Measurements from ENCODE around the gene ILKAP.

Gene ILKAP

DNA sequence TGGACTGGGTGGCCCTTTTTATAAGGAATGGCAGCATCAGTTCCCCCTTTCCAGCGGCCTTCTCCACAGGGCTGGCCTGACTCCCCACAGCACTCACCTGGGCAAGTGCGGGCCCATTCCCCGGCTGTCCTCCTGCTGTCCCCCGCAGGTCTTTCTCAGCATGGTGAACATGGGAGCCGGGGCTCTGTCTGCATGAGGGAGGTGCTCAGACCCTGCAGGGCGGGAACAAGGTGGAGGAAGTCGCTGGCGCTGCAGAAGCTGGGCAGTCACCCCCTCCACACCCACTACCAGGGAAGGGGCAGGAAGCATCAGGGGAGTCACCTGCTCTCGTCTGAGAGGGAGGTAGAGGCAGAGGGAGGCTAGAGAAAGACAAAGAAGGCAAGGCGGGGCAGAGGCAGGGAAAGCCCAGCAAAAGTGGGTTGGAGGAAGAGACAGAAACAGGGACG is 24.1 kb upstream of the ILKAP start:
- TF ChIP-seq, protein P1, sequence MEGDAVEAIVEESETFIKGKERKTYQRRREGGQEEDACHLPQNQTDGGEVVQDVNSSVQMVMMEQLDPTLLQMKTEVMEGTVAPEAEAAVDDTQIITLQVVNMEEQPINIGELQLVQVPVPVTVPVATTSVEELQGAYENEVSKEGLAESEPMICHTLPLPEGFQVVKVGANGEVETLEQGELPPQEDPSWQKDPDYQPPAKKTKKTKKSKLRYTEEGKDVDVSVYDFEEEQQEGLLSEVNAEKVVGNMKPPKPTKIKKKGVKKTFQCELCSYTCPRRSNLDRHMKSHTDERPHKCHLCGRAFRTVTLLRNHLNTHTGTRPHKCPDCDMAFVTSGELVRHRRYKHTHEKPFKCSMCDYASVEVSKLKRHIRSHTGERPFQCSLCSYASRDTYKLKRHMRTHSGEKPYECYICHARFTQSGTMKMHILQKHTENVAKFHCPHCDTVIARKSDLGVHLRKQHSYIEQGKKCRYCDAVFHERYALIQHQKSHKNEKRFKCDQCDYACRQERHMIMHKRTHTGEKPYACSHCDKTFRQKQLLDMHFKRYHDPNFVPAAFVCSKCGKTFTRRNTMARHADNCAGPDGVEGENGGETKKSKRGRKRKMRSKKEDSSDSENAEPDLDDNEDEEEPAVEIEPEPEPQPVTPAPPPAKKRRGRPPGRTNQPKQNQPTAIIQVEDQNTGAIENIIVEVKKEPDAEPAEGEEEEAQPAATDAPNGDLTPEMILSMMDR (IDR thresholded peaks at IDR 0.05): no peak
- no peak for DNase-seq

DNA sequence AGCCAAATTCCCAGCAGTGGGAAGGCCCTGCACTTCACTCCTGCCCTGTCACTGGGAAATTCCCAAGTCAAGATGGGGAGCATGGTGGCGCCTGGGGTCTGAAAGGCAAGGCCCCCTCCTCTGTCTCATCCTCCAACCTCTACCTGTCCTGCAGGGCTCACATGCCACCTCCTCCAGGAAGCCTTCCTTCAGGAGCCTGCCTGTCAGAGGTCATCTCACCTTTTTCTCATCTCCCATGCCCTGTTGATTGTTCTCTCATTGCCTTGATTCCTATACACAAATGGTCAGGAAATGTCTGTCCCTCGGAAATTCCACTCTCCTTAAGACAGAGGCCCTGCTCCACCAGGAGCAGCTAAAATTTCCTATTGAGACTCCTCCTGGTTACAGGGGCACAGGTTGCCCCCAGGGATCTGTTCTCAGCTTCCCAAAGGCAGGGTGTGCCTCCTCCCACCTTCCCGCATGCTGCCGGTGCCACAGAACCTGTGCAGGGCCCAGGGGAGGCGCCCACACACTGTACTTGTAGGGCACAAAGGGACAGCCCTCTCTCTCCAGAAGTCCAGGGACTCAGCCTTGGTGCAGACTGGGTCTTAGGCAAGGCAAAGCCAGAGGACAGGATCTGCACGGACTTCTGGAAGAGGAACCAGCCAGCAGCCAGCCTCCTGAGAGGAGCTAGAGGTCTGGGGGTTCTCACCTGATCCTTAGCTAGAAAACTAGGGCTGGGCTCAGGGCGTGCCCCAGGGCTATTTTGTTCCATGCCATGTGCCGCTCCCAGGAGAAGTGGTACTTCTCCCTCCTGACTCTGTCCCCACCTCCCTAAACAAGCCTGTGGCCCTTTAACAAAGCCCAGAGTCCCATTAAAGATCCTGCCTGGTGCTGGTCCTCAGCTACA is 23.4 kb upstream of the ILKAP start:
- Histone ChIP-seq H3K4me1 (peaks cover 0 to 24% (median 8%) of the 10 kb centered on the region in 4 donors), H3K27me3 (no peaks in the 10 kb centered on the region), H3K9me3 (no peaks in the 10 kb centered on the region), H3K4me3 (no peak overlapping the region), H3K36me3 (no peaks in the 10 kb centered on the region), H3K27ac (no peak overlapping the region)
- TF ChIP-seq, protein P1 (IDR thresholded peaks at IDR 0.05): no peak
- intact Hi-C loops (cut with DNase I; ENCODE audit: low total_unique reads): no loop called here
- no peak for DNase-seq

More for the DNA sequence above, 24.1 kb upstream of the ILKAP start:
- H3K4me3 ChIP-seq: no peak overlapping the region
- peaks cover 0 to 26% (median 10%) of the 10 kb centered on the region in 4 donors for H3K4me1 ChIP-seq
- no peaks in the 10 kb centered on the region for H3K27me3 ChIP-seq
- no peak overlapping the region for H3K27ac ChIP-seq
- no peaks in the 10 kb centered on the region for H3K9me3 ChIP-seq
- H3K36me3 ChIP-seq: no peaks in the 10 kb centered on the region
- intact Hi-C loops (cut with DNase I; ENCODE audit: low total_unique reads): no loop called here

DNA sequence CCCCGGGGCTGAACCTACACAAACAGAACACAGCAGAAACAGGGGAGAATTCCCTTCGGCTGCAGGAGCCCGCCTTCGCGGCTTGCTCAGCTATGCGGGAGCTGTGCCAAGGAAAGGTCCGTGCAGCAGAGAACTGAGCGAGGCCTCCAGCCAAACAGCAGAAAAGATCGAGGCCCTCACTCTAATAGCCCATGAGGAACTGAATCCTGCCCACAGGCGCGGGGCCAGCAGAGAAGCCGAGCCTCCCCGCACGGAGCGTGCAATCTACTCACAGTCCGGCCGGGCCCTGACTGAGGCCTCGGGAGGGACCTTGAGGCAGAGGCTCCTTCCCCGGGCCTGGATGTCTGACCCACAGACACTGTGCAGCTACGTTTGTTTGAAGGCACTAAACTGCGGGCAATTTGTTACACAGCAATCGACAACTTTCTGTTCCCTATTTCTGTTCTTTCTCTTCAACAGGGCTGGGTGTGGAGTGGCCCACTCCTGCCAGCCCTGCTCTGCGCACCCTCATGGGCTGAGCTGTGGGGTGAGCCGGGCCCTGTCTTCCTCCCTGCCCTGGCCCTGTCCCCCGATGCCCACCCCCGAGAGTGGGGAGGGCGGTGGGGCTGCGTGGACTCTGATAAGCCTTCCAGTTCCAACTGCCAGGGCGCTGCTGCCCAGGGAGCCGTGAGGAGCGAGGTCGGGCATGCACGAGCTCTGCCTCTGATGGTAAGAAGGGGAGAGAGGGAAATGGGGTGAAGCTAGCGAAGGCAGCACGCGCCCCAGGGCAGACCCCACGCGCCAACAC is 22.6 kb upstream of the ILKAP start:
- Histone ChIP-seq H3K27me3 (no peaks in the 10 kb centered on the region), H3K4me3 (no peak overlapping the region), H3K27ac (no peak overlapping the region), H3K9me3 (no peaks in the 10 kb centered on the region), H3K36me3 (no peaks in the 10 kb centered on the region), H3K4me1 (peaks cover 0 to 17% (median 5%) of the 10 kb centered on the region in 4 donors)
- TF ChIP-seq, protein P1 (IDR thresholded peaks at IDR 0.05): no peak
- intact Hi-C loops (cut with DNase I; ENCODE audit: low total_unique reads): no loop called here
- no peak for DNase-seq

DNA sequence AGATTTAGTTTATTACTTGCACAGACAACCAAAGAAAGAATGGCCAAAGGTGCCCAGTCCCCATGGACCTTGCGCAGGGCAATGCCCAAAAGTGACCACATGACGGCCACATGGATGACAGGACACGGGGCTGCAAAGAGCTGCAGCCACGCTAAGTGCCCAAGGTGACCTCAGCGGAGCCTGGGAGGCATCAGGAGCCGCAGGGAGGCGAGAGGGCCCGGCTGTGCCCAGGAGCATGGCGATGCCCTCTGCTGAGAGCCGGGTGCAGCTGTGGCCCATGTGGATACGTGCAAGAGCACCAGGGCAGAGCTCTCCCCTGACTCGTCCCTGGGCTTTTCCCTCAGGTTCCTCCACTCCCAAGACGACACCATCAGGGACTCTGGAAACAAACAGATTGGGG is 21.6 kb upstream of the ILKAP start:
- no peak for DNase-seq

DNA sequence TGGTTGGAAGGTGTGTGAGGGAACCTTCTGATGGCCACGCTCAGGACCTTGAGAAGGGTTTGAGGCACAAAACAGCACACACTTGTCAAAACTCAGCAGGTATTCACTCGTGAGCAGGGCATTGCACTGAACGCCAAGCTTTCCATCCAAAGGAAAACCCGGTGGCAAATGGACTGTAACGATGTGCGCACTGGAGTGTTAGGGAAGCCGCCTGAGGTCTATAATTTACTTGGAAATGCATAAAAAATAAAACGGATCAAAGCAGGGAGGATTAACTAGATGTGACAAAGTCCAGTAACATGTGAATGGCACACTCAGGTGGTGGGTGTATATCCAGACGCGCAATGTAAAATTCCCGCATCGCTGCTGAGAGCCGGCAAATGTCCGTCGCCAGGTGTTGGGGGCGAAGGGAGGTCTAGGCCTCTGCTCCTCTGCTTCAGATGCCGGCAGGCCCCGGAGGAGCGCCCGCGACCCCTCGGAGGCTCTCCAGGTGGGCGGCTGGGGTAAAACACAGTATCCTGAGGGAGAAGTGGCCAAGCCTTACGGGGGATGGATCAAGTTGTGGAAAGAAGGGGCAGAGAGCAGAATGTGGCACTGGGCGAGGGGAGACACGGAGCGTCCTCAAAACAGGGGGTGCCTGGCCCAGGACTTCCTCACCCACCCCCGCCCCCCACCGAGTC is 21.0 kb upstream of the ILKAP start:
- TF ChIP-seq, protein P1 (IDR thresholded peaks at IDR 0.05): no peak
- H3K36me3 ChIP-seq: no peaks in the 10 kb centered on the region
- no peak for DNase-seq
- no peak overlapping the region for H3K4me3 ChIP-seq
- intact Hi-C loops (cut with DNase I; ENCODE audit: low total_unique reads): no loop called here
- no peaks in the 10 kb centered on the region for H3K27me3 ChIP-seq
- no peak overlapping the region for H3K27ac ChIP-seq
- H3K4me1 ChIP-seq: peaks cover 0 to 7% (median 5%) of the 10 kb centered on the region in 4 donors
- no peaks in the 10 kb centered on the region for H3K9me3 ChIP-seq

More for the DNA sequence above, 21.6 kb upstream of the ILKAP start:
- intact Hi-C loops (cut with DNase I; ENCODE audit: low total_unique reads): no loop called here
- TF ChIP-seq, protein P1 (IDR thresholded peaks at IDR 0.05): no peak
- Histone ChIP-seq H3K27me3 (no peaks in the 10 kb centered on the region), H3K4me3 (no peak overlapping the region), H3K36me3 (no peaks in the 10 kb centered on the region), H3K9me3 (no peaks in the 10 kb centered on the region), H3K27ac (no peak overlapping the region), H3K4me1 (peaks cover 0 to 7% (median 5%) of the 10 kb centered on the region in 4 donors)

Measured in tibial artery (tissue), 4 donors.